Ishikawa (cell line): ENCODE data around the gene TRAPPC12.
A peak's percentile ranks its signal among the peaks of the same experiment; 100 is the strongest.

Experiments
- CEBPB ChIP-seq: IDR thresholded peaks from 2 replicates; pipeline ENCODE4 v1.6.1; 2012
- CREB1 ChIP-seq: IDR thresholded peaks from 2 replicates; pipeline ENCODE4 v1.6.1; 2012; ENCODE audit warnings: low read depth
- EGR1 ChIP-seq: IDR thresholded peaks from 2 replicates; pipeline ENCODE4 v1.6.1; 2012
- EP300 ChIP-seq: IDR thresholded peaks from 2 replicates; pipeline ENCODE4 v1.6.1; 2012; ENCODE audit warnings: borderline replicate concordance
- FOXM1 ChIP-seq: IDR thresholded peaks from 2 replicates; pipeline ENCODE4 v1.6.1; 2012; ENCODE audit warnings: low read depth, borderline replicate concordance
- NFIC ChIP-seq: IDR thresholded peaks from 2 replicates; pipeline ENCODE4 v1.6.1; 2012
- RAD21 ChIP-seq: IDR thresholded peaks from 2 replicates; pipeline ENCODE4 v1.6.1; 2012; ENCODE audit warnings: low read depth
- TAF1 ChIP-seq: IDR thresholded peaks from 2 replicates; pipeline ENCODE4 v1.6.1; 2012; ENCODE audit warnings: low read depth, mild to moderate bottlenecking
- TCF12 ChIP-seq: IDR thresholded peaks from 2 replicates; pipeline ENCODE4 v1.6.1; 2012; ENCODE audit warnings: low read depth
- TEAD4 ChIP-seq: IDR thresholded peaks from 2 replicates; pipeline ENCODE4 v1.6.1; 2012
- YY1 ChIP-seq: IDR thresholded peaks from 2 replicates; pipeline ENCODE4 v1.6.1; 2012; ENCODE audit warnings: low read depth
- ZBTB7A ChIP-seq: IDR thresholded peaks from 2 replicates; pipeline ENCODE4 v1.6.1; 2012; ENCODE audit warnings: low read depth
- TF ChIP-seq, protein P1 (sequence below): IDR thresholded peaks from 2 replicates; pipeline ENCODE4 v1.6.1; 2012; ENCODE audit warnings: low read depth, mild to moderate bottlenecking
- TF ChIP-seq, protein P2 (sequence below): IDR thresholded peaks from 2 replicates; pipeline ENCODE4 v1.6.1; 2012
- TF ChIP-seq, protein P3 (sequence below): IDR thresholded peaks from 2 replicates; pipeline ENCODE4 v1.6.1; 2012

The TRAPPC12 gene

DNA sequence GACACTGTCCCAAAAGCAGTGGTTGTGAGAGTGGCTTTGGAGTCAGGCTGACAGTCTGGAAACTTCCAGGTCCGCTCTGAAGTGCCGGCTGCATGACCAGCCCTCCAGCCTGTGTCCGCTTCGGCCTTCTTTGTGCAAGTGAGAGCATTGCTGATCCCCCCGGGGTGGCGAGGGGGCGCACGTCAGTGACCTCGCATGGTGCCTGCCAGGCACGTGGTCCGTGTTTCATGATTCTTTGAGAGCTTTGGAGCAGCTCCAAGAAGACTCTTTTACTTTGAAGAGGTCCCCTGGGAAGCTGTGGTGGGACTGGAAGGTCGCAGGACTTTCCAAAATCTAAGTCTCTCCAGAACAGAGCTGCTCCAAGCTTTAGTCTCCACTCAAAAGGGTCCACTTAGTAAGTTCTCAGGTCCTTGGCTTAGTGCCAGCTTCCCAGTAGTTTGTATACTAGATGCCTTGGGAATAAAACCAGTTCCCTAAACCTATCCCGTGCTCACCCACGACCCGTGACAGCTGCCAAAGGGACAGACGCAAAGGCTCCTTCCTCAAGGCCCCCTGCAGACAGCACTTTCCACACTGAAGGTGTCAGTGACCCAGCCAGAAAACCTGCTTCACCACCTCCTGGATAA is 71.0 kb downstream of the TRAPPC12 start:
- TF ChIP-seq NFIC, result peak; percentile 23; the same call in 1 of the 2 replicates
- no peak for TF ChIP-seq FOXM1
- TF ChIP-seq, protein P1, sequence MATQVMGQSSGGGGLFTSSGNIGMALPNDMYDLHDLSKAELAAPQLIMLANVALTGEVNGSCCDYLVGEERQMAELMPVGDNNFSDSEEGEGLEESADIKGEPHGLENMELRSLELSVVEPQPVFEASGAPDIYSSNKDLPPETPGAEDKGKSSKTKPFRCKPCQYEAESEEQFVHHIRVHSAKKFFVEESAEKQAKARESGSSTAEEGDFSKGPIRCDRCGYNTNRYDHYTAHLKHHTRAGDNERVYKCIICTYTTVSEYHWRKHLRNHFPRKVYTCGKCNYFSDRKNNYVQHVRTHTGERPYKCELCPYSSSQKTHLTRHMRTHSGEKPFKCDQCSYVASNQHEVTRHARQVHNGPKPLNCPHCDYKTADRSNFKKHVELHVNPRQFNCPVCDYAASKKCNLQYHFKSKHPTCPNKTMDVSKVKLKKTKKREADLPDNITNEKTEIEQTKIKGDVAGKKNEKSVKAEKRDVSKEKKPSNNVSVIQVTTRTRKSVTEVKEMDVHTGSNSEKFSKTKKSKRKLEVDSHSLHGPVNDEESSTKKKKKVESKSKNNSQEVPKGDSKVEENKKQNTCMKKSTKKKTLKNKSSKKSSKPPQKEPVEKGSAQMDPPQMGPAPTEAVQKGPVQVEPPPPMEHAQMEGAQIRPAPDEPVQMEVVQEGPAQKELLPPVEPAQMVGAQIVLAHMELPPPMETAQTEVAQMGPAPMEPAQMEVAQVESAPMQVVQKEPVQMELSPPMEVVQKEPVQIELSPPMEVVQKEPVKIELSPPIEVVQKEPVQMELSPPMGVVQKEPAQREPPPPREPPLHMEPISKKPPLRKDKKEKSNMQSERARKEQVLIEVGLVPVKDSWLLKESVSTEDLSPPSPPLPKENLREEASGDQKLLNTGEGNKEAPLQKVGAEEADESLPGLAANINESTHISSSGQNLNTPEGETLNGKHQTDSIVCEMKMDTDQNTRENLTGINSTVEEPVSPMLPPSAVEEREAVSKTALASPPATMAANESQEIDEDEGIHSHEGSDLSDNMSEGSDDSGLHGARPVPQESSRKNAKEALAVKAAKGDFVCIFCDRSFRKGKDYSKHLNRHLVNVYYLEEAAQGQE, result no peak
- TF ChIP-seq, protein P2, sequence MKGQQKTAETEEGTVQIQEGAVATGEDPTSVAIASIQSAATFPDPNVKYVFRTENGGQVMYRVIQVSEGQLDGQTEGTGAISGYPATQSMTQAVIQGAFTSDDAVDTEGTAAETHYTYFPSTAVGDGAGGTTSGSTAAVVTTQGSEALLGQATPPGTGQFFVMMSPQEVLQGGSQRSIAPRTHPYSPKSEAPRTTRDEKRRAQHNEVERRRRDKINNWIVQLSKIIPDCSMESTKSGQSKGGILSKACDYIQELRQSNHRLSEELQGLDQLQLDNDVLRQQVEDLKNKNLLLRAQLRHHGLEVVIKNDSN, result no peak

DNA sequence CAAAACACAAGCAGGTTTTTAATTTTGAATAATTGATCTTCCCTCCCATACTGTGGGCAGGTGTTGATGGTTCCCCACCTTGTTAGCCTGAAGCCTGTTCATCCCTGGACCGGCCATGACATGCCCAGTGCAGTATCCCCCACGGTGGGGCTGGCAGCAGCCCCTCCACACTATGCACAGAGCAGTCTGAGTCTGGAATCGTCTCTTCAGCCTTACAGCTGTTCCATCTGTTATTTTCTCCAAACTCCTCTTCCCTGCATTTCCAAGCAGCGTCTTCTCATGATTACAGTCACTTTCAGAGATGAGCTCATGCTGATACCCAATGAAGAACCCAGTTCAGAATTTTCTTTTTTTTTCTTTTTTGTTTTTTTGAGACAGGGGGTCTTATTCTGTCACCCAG is 71.7 kb downstream of the TRAPPC12 start:
- no peak for TF ChIP-seq TAF1
- TF ChIP-seq YY1, result no peak
- TF ChIP-seq EP300, result no peak
- no peak for TF ChIP-seq CEBPB
- no peak for TF ChIP-seq RAD21
- TF ChIP-seq, protein P1, result no peak
- TF ChIP-seq EGR1, result no peak
- TF ChIP-seq TEAD4, result no peak
- TF ChIP-seq FOXM1, result no peak
- TF ChIP-seq, protein P3, sequence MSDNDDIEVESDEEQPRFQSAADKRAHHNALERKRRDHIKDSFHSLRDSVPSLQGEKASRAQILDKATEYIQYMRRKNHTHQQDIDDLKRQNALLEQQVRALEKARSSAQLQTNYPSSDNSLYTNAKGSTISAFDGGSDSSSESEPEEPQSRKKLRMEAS, result no peak
- no peak for TF ChIP-seq TCF12

DNA sequence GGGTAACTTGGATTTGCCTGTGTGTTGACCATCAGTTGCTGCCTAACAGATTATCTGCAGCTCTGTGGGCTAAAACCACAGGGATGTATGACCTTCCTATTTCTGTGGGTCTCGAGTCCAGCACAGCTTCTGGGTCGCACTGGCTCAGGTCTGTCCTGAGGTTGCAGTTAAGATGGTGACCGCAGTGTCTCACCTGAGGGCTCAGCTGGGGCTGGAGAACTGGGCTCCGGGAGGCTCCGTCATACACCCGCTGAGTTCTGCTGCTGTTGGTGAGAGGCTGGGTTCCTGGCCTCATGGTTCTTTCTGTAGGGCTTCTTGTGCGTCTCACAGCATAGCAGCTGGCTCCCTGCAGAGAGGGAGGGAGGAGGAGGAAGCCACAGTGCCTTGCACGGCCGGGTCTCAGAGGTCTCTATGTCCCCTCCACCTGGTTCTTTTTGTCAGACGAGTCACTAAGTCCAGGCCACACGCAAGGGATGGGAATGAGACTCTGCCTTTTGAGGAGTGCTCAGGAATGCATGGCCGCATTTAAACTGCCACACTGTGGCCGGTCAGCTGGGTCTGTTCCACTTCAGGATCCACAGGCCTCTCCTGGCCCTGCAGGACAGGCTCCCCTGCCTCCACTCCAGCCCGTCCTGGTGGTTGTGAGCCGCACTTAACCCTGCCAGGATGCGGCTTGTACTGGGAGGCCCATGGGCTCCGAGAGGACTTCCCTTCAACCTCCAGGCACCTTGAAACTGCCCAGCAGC is 72.6 kb downstream of the TRAPPC12 start:
- TF ChIP-seq NFIC (no peak), ZBTB7A (no peak), CEBPB (no peak), RAD21 (no peak), EP300 (no peak), EGR1 (no peak), FOXM1 (no peak), TAF1 (no peak), TCF12 (no peak), CREB1 (no peak), YY1 (no peak), TEAD4 (no peak)
- TF ChIP-seq, protein P2, result no peak
- TF ChIP-seq, protein P3, result no peak
- TF ChIP-seq, protein P1, result no peak

DNA sequence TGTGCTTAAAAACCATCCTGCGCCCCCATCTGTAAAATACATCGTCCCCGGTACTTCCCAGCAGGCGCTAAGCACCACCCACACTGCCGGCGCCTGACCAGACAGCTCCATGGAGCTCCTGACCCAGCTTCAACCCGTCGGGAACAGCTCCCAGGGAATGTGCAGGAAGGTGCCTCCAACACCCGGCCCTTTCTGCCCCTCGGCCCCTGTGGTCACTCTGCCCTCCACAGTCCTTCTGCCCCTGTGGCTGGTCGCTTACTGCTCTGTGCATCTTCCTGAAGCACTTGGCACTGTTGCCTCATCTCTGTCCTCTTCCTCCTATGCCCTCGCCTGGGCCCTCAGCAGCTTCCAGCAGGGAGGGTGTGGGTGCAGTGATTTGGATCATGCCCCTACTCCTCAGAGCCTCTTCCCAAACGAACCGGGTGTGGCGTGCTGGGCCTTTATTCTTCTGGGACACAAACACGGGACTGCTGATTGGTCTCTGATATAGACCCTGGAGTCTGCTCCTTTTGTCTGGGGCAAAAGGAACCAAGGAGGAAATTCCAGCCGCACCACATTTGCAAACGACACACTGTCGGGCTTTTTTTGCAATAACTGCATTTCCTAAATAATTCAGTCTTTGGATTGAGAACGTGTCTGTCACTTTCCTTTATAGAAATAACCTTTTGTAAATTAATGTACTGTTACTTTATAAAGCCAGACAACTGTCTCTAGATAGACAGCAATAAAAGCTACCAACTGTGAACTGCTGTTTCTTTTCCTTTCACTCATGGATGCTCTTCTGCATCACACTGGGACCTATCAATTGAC is 73.9 kb downstream of the TRAPPC12 start:
- no peak for TF ChIP-seq NFIC
- TF ChIP-seq CREB1, result no peak
- TF ChIP-seq, protein P3, result no peak
- TF ChIP-seq TEAD4, result no peak
- no peak for TF ChIP-seq TCF12
- TF ChIP-seq ZBTB7A, result no peak
- TF ChIP-seq, protein P1, result no peak
- TF ChIP-seq FOXM1, result no peak
- TF ChIP-seq, protein P2, result no peak
- no peak for TF ChIP-seq CEBPB
- TF ChIP-seq EGR1, result no peak
- TF ChIP-seq YY1, result no peak
- no peak for TF ChIP-seq RAD21
